T47D (cell line): ENCODE measurements around the gene S100Z.
"Not testable (repeated sequence)": the region's sequence is repeated elsewhere in the genome, so short reads cannot be mapped to it uniquely, and the experiment has no call there.

Experiments
- DNase-seq, 2 experiments: peaks; one replicate each; pipeline versions ENCODE4 v3.0.0 to v3.0.0-alpha.2; 2011 to 2012; ENCODE audit warnings: low read depth in 1 of 2, low spot score in 1 of 2
- JUND ChIP-seq: IDR thresholded peaks from 2 replicates; pipeline ENCODE4 v1.6.1; 2012; ENCODE audit warnings: low read depth
- in situ Hi-C: cut with HindIII; loops from 2 replicates; pipeline ENCODE4 v1.10.0; 2016; ENCODE audit warnings: low sequenced_read_pairs, low pct_unique_long_range_greater_than_20kb

The S100Z gene

DNA sequence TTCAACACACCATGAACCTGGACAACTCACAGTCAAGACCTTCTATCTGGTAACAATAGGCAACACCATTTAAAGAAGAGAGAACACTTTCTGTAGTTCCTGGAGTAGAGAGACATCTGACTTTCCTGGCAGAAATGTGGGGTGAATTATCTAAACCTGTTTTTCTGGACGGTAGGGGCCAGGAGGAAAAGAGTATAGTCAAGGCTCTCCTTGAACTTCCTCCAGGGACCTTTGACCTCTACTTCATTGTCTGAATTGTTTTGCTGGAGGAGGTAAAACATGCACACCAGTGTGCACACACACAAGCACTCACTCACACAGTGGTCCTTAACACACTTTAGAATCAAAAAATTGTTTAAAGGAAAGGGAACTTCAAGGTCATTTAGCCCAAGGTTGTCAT, 13.2 kb downstream of the S100Z start:
- in situ Hi-C loops = no loop called here
- TF ChIP-seq JUND = no peak
- DNase-seq = peak in 1 of 2 experiments; percentile 61

DNA sequence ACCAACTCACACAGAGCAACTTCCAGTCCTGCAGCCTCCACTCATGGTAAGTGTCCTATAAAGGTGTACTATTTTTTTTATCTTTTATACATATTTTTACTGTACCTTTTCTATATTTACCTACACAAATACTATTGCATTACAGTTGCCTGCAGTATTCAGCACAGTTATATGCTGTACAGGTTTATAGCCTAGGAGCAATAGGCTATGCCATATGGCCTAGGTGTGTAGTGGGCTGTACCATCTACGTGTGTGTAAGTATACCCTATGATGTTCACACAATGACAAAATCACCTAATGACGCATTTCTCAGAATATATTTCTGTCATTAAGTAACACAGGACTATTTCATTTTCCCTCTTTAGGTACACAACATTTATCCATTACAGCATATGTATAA, 16.7 kb downstream of the S100Z start:
- TF ChIP-seq JUND = no peak
- in situ Hi-C loops = no loop called here

DNA sequence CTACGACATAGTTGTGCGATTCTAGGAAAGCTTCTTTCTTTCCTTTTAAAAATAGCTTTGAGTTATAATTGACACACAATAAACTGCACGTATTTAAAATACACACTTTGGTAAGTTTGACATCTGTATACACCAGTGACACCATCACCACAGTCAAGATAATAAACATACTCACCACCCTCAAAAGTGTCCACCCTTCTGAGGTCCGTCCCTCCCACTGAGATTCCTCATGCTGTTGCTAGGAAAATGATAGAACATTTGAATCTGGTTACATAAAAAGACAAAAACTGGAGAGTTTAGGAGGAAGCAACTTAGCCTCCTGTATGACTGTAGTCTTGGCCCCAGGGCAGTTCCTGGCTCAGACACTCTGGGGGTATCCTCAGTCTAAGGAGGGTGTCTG, 17.2 kb downstream of the S100Z start:
- DNase-seq = no peak
- in situ Hi-C loops = no loop called here

More for the DNA sequence above, 16.7 kb downstream of the S100Z start:
- DNase-seq = no peak

DNA sequence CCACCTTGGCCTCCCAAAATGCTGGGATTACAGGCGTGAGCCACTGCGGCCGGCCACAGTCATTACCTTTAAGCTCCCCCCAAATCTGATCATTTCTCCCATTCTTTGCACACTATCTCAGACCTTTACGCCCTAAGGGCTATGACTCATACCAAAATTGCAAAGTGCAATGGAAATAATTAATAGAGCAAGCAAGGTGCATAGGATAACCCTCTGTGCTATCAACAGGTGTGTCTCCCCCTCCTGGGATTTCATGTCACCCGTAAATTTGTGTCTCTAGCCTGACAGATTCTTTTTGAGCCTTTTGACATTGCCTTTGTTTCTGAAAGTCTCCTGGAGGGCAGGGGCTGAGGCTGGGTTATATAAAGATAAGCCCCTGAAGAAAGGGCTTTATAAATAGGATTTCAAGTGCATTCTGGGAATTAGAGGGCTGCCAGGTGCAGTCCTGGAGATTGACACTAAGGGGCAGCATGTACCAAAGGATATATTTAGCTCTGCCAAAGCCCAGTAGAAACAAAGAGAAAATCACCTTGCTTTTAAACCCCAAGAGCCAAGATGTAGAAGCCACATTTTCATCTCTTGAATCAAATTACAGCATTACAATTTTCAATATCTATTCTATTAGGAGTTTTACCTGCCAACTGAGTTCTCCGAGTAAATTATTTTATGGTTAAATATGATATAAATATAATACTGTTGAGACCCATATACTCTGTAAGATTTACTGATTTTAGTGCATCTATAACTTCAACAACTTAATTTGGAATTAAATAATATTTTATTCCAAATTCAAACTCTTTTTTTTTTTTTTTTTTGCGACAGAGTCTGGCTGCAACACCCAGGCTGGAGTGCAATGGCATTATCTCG, 18.2 kb downstream of the S100Z start:
- no peak for TF ChIP-seq JUND
- in situ Hi-C loops = no loop called here
- DNase-seq = peak; percentile 49 to 75

More for the DNA sequence above, 17.2 kb downstream of the S100Z start:
- no peak for TF ChIP-seq JUND

DNA sequence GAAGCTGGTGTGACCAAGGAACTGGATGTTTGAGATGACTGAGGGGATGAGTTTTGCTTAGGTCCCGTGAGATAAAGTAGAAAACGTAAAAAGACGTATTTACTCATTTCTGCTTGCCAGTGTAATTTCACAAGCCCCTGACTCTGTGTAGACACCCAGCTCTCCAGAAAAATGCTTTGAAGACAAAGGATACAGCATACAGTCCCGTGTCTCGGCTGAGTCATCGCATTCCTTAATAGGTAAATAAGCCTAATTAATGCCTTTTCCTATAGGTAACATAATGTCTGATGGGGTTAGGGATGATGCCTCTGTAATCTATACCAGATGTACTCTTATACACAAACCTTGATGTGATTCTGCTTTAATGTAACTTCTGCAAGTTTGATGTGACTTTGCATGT, 20.2 kb downstream of the S100Z start:
- no peak for DNase-seq
- in situ Hi-C loops = no loop called here
- TF ChIP-seq JUND = no peak

DNA sequence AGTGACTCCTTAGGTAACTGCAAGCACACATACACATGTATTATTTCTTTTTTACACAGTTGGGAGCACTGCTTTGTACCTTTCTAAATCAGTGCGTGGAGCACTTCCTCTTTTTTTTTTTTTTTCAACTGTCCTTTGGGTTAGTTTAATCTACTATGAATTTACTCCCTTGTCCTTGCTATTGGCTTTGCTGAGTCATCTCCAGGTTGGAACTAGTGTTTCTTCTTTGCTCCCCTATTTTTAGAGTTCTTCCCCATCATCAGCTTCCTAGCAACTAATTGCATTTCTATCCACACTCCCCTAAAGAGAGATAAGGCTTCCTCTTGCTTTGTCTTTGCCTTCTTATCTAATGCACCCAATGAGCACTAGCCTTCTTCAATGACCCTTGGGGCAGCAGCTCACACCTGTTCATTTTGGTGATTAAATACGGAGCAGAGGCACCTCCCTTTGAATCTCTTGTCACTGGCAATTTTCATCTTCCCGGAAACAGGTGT, 24.3 kb downstream of the S100Z start:
- in situ Hi-C loops = no loop called here
- no peak for DNase-seq
- TF ChIP-seq JUND = no peak

DNA sequence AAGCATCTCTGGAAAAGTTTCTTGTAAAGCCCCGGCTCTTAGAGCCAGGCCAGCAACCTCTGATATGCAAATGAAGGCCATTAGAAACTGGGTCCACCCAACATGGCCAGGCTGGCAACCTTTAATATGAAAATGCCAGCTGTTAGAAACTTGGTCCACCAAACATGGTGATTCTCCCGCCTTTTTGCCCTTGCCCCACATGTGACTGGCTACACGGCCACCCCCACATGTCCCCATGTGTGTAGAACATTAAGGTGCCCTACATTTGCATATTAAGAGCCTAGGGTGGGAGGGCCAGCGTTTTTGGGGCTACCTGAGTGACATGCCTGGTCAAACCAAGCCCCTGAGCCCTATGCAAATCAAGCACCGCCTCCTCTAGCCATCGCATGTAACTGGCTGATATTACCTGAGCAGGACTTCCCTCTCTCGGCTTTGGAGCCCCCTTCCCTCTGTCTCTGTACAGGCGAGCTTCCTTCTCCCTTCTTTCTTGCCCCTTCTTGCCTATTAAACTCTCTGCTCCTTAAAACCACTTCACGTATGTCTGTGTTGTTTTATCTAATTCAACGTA, 39.0 kb downstream of the S100Z start:
- DNase-seq = no peak
- TF ChIP-seq JUND = no peak
- in situ Hi-C loops = no loop called here

DNA sequence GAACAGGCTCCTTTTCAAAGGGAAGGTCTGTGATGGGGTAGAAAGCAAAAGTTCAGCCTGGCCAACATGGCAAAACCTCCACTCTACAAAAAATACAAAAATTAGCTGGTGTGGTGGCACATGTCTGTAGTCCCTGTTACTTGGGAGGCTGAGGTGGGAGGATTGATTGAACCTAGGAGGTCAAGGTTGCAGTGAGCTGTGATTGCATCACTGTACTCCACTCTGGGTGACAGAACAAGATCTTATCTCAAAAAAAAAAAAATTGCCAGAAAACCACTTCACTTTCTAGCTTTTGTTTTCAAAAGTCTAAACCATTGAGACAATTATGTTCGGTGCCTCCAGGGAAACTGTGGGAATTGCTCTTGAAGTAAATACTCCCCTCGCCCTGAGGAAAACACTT, 43.5 kb downstream of the S100Z start:
- no peak for TF ChIP-seq JUND
- in situ Hi-C loops = no loop called here
- no peak for DNase-seq

DNA sequence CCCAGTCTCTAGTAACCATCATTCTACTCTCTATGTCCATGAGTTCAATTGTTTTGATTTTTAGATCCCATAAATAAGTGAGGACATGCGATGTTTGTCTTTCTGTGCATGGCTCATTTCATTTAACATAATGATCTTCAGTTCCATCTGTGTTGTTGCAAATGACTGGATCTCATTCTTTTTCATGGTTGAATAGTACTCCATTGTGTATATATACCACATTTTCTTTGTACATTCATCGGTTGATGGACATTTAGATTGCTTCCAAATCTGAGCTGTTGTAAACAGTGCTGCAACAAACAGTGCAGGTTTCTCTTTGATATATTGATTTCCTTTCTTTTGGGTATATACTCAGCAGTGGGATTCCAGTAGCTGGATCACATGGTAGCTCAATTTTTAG, 46.4 kb downstream of the S100Z start:
- no peak for TF ChIP-seq JUND
- in situ Hi-C loops = no loop called here
- DNase-seq = no peak

DNA sequence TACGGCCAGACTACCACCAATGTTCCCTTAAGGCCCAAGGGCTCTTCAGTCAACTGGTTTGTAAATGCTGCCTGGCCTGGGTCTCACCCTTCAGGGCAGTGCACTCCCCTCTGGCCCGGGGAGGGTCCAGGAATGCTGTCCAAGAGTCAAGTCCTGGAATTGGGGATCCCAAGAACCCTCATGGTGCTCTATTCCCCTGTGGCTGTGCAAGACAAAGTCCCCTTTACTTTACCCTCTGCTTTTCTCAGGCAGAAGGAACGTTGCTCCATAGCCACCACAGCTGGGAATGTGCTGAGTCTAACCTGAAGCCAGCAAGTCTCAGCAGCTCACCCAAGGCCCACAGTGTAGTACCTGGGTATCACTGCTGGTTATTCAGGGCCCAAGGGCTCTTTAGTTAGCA, 51.7 kb downstream of the S100Z start:
- in situ Hi-C loops = no loop called here
- no peak for DNase-seq
- no peak for TF ChIP-seq JUND

DNA sequence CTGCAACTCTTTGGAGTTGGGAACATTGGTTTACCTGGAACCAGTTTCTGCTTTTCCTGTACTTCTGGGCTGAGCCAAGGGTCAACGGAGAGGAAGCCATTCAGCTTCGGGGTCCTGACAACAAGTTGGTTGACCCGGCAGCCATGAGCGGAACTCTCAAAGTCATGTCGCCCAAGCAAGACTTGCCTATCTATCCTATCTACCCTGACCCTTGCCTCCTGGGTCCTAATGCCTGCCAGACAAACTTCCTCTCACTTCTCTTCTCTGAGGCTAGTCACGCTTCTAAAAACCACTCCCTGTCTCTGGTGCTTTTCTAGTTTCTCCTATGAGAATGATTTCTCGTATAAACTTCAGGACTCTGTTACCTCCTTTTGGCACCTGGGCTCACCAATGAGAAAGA, 58.4 kb downstream of the S100Z start:
- TF ChIP-seq JUND = no peak
- no peak for DNase-seq
- in situ Hi-C loops = no loop called here

DNA sequence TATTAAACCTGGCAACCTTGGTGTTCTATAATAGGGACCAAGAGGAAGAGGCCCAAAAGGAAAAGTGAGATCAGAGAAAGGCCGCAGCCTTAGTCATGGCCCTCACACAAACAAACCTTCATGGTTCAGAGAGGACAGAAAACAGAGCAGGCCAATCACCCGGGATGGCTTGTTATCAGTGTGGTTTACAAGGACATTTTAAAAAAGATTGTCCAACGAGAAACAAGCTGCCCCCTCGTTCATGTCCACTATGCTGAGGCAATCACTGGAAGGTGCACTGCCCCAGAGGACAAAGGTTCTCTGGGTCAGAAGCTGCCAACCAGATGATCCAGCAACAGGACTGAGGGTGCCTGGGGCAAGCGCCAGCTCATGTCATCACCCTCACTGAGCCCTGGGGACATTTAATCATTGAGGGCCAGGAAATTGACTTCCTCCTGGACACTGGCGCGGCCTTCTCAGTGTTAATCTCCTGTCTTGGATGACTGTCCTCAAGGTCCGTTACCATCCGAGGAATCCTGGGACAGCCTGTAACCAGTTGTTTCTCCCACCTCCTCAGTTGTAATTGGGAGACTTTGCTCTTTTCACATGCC, 60.6 kb downstream of the S100Z start:
- in situ Hi-C loops, DNase-seq: not testable (repeated sequence)

DNA sequence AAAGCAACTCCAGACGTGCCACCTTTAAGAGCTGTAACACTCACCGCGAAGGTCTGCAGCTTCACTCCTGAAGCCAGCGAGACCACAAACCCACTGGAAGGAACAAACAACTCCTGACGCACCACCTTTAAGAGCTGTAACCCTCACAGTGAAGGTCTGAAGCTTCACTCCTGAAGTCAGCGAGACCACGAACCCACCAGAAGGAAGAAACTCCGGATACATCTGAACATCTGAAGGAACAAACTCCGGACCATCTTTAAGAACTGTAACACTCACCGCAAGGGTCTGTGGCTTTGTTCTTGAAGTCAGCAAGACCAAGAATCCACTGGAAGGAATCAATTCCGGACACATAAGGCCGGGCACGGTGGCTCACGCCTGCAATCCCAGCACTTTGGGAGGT, 64.9 kb downstream of the S100Z start:
- DNase-seq, in situ Hi-C loops: not testable (repeated sequence)

DNA sequence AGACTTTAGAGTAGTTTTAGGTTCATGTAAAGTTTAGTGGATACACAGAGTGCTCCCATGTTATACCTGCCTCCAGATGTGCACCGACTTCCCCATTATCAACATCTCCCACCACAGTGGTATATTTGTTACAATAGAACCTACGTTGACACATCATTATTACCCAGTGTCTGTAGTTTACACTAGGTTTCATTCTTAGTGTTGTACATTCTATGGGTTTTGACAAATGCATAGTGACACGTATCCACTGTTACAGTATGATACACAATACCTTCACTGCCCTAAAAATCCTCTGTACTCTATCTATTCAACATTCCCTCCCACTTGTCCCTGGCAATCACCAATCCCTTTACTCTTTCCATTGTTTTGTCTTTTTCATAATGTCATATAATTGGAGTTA, 68.7 kb downstream of the S100Z start:
- in situ Hi-C loops = no loop called here
- DNase-seq = no peak
- no peak for TF ChIP-seq JUND
